SH-SY5Y (cell line): ENCODE measurements around the gene CORO2A.

Experiments used
- GATA2 ChIP-seq: IDR thresholded peaks from 2 replicates; pipeline ENCODE4 v1.6.1; 2011; ENCODE audit warnings: mild to moderate bottlenecking, low read depth, low read length
- GATA3 ChIP-seq: IDR thresholded peaks from 2 replicates; pipeline ENCODE4 v1.6.1; 2011; ENCODE audit warnings: low read depth, mild to moderate bottlenecking, low read length, moderate library complexity

GRCh38 chr9:98142925-98143481 lies 49.4 kb downstream of the CORO2A start:
- no peak for TF ChIP-seq GATA2
- no peak for TF ChIP-seq GATA3
